Psoas muscle (tissue), 8 donors: ENCODE data around the gene RGS17. TPM values are rescaled to one million over a fixed set of nuclear protein-coding genes. Genes with fewer than 3 reads are reported as not detected.

Experiments used
- ATAC-seq, 4 donors: fragments of 200-7000 bp; cut with Tn5 transposase; one replicate each; pipeline ENCODE4 v1.9.1; 2020; ENCODE audit warnings: moderate library complexity in 3 of 4, mild to moderate bottlenecking in 2 of 4
- DNase-seq, 2 donors: peaks; one replicate each; pipeline ENCODE4 v3.0.0-alpha.2; 2020
- H3K27ac ChIP-seq: fragments of 200-600 bp; one replicate; pipeline ENCODE4 v1.8.0; 2022
- H3K27me3 ChIP-seq, 3 donors: fragments of 200-600 bp in 1 of 3; one replicate each; pipeline versions ENCODE4 v1.6.1 to v1.8.0; 2013 to 2022; ENCODE audit warnings: low read length in 2 of 3, mild to moderate bottlenecking in 2 of 3, moderate library complexity in 1 of 3; ENCODE audit not compliant: insufficient read depth in 3 of 3
- H3K36me3 ChIP-seq, 2 donors: fragments of 200-600 bp in 1 of 2; one replicate each; pipeline versions ENCODE4 v1.6.1 to v1.8.0; 2013 to 2022; ENCODE audit warnings: low read depth in 1 of 2, mild to moderate bottlenecking in 1 of 2, moderate library complexity in 1 of 2; ENCODE audit not compliant: insufficient read depth in 1 of 2
- H3K4me1 ChIP-seq: fragments of 200-600 bp; one replicate; pipeline ENCODE4 v1.8.0; 2022
- H3K4me3 ChIP-seq: fragments of 200-600 bp; one replicate; pipeline ENCODE4 v1.8.0; 2022; ENCODE audit warnings: mild to moderate bottlenecking
- H3K9me3 ChIP-seq: fragments of 200-600 bp; one replicate; pipeline ENCODE4 v1.8.0; 2022
- CTCF ChIP-seq: fragments of 200-600 bp; IDR thresholded peaks from one replicate; pipeline ENCODE4 v1.8.0; 2022; ENCODE audit warnings: antibody characterized with exemption
- WGBS, 3 donors: extraction: QIAGEN DNeasy Blood & Tissue Kit; methylation state at CpG; one replicate each; pipeline versions ENCODE4 v1.1.6 to v1.1.7; 2013; 5-methylcytosine and 5-hydroxymethylcytosine counted together
- intact Hi-C, 2 donors: fragments of 100-400 bp; cut with DNase I; formaldehyde crosslinking; loops; one replicate each; pipeline versions ENCODE4 v1.11.0 to v1.14.2; 2022
- polyA plus RNA-seq, 3 donors: library from polyadenylated mRNA; stranded (reverse); fragments of 200-250 nt; gene quantifications; one replicate each; pipeline ENCODE4 v1.2.3, GENCODE V29; 2013
- total RNA-seq, 4 donors: library from RNA; stranded (reverse); fragmentation: NEBNext Ultra II Directional in 2 of 4; extraction: Animal tissue kit (Norgen Biotek cat#: 25700) in 2 of 4; gene quantifications; one replicate each; pipeline versions ENCODE4 v1.2.1 to v1.2.4, GENCODE V29; 2021 to 2023
- donor health status: healthy with polysubstance abuse.
- donor health status: DM: no; HTN: no; CAD: no; lungs with moderate emphysema.
- donor health status: Bipolar disorder and iron deficiency.
- donor health status: healthy.
- donor health status: DM: yes; HTN: yes; CAD: no.
- donor health status: DM: no; HTN: no; CAD: no.
- donor health status: DM: no; HTN: no; CAD: no.
- donor health status: DM: yes; HTN: yes; CAD: no.

Gene RGS17
- total and polyA plus RNA-seq, 7 donors = 0.01 to 0.27 (median 0.15) TPM; not detected in 3

GRCh38 chr6:153034139-153034538 lies 96.9 kb downstream of the RGS17 start:
- intact Hi-C loops = loop anchor here in 1 of 2 donors (10.0 kb wide), 1 partner anchor 481 kb away; no protein-coding TSS in a partner anchor
- no peak for TF ChIP-seq CTCF
- no peak for ATAC-seq
- Histone ChIP-seq H3K4me3 (no peak overlapping the region), H3K9me3 (no peaks in the 10 kb centered on the region), H3K4me1 (no peaks in the 10 kb centered on the region), H3K27ac (no peak overlapping the region), H3K36me3 (no peaks in the 10 kb centered on the region), H3K27me3 (no peaks in the 10 kb centered on the region)
- 78 to 90% (median 86%) methylated on average over 9 of the region's 9 CpGs for WGBS, 3 donors
- no peak for DNase-seq

DNA sequence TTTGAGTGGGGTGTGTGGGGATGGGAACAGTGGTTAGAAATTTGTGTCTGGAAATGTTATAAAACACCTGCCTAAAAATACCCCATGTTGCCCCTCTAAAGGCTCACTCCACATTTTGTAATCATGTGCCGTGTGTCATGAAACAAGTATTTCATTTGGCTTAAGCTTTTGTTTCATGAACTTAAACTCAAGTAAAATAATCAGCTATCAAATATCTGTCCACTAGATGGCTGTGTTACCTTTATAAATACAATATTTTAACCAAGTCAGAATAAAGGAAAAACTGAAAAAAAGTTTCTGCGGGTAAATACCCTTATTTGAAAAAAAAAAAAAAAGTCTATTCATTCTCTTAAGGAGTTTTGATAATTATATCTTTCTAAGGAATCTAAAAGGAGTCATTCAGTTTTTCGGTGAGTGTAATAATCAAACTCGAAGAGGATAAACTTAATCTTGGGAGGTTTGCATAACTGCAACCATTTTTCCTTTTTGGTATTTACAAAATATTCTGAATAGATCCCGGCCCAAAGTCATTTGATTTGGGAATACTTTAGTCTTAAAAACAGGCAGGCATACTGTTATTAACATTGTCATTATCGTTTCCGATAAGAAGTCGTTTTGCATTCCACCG lies 98.7 kb downstream of the RGS17 start:
- Histone ChIP-seq H3K27me3 (no peaks in the 10 kb centered on the region), H3K27ac (no peak overlapping the region), H3K4me1 (no peaks in the 10 kb centered on the region), H3K4me3 (no peak overlapping the region), H3K9me3 (no peaks in the 10 kb centered on the region), H3K36me3 (no peaks in the 10 kb centered on the region)
- WGBS, 3 donors = 70 to 76% (median 71%) methylated on average over 9 of the region's 9 CpGs
- intact Hi-C loops = loop anchor here in 1 of 2 donors (10.0 kb wide), 1 partner anchor 482 kb away; no protein-coding TSS in a partner anchor
- ATAC-seq (no peak), DNase-seq (no peak)
- peak; percentile 41 for TF ChIP-seq CTCF

DNA sequence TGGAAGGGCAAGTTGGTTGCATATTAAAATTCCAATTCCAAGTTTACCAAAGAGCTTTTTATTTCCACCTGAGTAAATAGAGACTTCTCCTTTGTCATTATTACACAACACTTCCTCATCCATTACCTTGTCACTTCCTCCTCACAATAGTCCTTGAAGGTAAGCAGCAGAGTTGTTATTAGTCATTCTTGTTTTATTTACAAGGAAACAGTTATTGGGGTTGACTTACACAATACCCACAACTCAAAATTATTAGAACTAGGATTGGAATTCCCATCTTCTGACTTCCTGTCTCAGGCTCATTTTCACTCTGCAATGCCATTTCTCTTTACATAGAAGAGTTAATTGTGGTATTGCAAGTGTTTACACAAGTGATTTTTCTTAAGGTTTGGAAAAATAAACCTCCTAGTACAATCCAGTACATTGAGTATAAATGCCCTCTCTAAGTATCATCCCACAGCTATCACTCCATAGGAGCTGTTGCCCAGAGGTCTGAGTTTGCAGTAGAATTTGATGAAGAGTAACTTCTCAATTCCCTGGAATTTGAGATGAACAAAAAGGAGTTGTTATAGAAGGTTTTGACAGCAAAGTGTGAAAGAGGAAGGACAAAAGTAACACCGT lies 99.6 kb downstream of the RGS17 start:
- intact Hi-C loops = loop anchor here in 1 of 2 donors (10.0 kb wide), 1 partner anchor 483 kb away; no protein-coding TSS in a partner anchor
- no peak overlapping the region for H3K4me3 ChIP-seq
- H3K9me3 ChIP-seq = no peaks in the 10 kb centered on the region
- H3K36me3 ChIP-seq = no peaks in the 10 kb centered on the region
- H3K27ac ChIP-seq = no peak overlapping the region
- ATAC-seq (no peak), DNase-seq (no peak)
- TF ChIP-seq CTCF = no peak
- no peaks in the 10 kb centered on the region for H3K4me1 ChIP-seq
- H3K27me3 ChIP-seq = no peaks in the 10 kb centered on the region
- 34 to 52% (median 48%) methylated on average over 1 of the region's 1 CpG for WGBS, 3 donors

GRCh38 chr6:153028963-153029362 lies 102.1 kb downstream of the RGS17 start:
- TF ChIP-seq CTCF = no peak
- H3K27ac ChIP-seq = no peak overlapping the region
- WGBS, 3 donors = 72 to 88% (median 85%) methylated on average over 4 of the region's 4 CpGs
- H3K27me3 ChIP-seq = no peaks in the 10 kb centered on the region
- H3K4me3 ChIP-seq = no peak overlapping the region
- intact Hi-C loops = loop anchor here in 1 of 2 donors (5.0 kb wide), 1 partner anchor 167 kb away; no protein-coding TSS in a partner anchor
- H3K9me3 ChIP-seq = no peaks in the 10 kb centered on the region
- DNase-seq (no peak), ATAC-seq (no peak)
- H3K4me1 ChIP-seq = no peaks in the 10 kb centered on the region
- no peaks in the 10 kb centered on the region for H3K36me3 ChIP-seq
